Stimulated activated CD8-positive, alpha-beta memory T cell treated with anti-CD3 and anti-CD28 coated beads, Interleukin-15, amount 100 ng/mL, for 4 hours (primary cell): Measurements from ENCODE around the gene MYO1B.
"Not testable (repeated sequence)": the region's sequence is repeated elsewhere in the genome, so short reads cannot be mapped to it uniquely, and the experiment has no call there.

Experiments
- DNase-seq, 2 donors: peaks; one replicate each; pipeline ENCODE4 v3.0.0-alpha.2; 2020; ENCODE audit warnings: low read depth in 2 of 2

MYO1B gene

GRCh38 chr2:191453761-191454160 is 208.6 kb downstream of the MYO1B start:
- DNase-seq, result no peak

GRCh38 chr2:191456506-191456905 is 211.3 kb downstream of the MYO1B start:
- DNase-seq, result not testable (repeated sequence)

GRCh38 chr2:191459158-191459557 is 214.0 kb downstream of the MYO1B start:
- no peak for DNase-seq

- no peak for DNase-seq
Observed at GRCh38 chr2:191462370-191462769, 217.2 kb downstream of the MYO1B start.

GRCh38 chr2:191463790-191464189 is 218.6 kb downstream of the MYO1B start:
- DNase-seq, result no peak

GRCh38 chr2:191465766-191466420 is 220.7 kb downstream of the MYO1B start:
- no peak for DNase-seq

GRCh38 chr2:191467113-191467512 is 221.9 kb downstream of the MYO1B start:
- DNase-seq, result no peak

- no peak for DNase-seq
Observed at GRCh38 chr2:191470306-191470705, 225.1 kb downstream of the MYO1B start.

- no peak for DNase-seq
Observed at GRCh38 chr2:191474464-191474863, 229.3 kb downstream of the MYO1B start.
